GM19238 (cell line): ENCODE data around the gene SLCO2A1.

Experiments
- DNase-seq: peaks from one replicate; pipeline ENCODE4 v3.0.0; 2011; ENCODE audit warnings: low spot score; ENCODE audit not compliant: insufficient read length

SLCO2A1 gene

DNA sequence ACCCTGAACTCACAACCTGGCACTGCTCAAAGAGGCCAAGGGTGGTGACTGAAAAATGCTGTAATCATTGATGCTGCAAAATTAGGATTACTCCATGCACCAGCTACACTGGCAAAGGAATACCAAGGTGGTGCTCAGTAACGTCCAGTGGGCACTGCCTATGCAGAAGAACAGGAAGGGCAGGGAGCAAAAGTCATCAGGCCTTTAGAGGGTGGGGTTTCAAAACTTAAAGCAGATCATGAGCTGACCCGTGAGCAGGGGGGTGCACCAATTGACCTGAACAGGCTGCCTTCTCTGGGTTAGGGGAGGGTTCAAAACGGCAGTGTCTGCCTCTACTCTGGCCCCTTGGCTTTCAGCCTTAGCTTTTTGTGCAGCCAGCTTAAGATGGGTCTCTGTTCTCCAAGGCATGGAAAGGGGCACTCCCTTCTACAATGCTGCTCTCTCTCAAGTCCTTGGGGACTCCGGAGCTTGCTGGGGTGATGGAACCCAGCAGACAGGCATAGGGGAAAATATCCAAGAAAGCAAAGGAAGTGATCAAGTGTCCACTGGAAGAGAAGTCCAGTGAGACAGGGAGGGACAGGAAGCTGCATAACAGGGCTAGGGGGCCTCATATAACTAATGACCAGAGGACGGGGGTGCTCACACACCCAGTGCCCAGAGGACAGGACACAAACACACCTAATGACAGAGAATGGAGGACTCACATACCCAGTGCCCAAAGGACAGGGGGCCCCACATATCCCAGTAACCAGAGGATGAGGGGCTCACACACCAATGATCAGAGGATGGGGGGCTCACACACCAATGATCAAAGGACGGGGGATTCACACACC lies 145.5 kb downstream of the SLCO2A1 start:
- DNase-seq = no peak

DNA sequence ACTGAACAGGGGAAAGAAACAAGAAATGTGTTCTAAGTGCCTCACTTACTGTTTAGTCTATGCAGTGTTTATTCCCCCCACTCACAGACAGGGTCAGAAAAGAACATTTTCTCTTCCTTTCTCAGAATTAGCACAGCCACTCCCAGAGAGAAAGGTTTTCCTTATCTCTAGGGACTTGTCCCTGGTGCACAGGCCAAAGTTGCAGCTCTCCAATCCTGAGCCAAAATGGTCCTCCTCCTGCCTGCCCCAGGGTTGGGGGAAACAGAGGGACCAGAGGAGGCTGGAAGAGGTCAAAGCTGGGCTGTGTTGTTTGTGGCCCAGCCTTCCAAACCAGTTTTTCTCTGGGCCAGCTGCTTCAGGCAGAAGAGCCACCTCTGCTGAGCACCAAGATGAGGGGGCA lies 146.1 kb downstream of the SLCO2A1 start:
- no peak for DNase-seq

DNA sequence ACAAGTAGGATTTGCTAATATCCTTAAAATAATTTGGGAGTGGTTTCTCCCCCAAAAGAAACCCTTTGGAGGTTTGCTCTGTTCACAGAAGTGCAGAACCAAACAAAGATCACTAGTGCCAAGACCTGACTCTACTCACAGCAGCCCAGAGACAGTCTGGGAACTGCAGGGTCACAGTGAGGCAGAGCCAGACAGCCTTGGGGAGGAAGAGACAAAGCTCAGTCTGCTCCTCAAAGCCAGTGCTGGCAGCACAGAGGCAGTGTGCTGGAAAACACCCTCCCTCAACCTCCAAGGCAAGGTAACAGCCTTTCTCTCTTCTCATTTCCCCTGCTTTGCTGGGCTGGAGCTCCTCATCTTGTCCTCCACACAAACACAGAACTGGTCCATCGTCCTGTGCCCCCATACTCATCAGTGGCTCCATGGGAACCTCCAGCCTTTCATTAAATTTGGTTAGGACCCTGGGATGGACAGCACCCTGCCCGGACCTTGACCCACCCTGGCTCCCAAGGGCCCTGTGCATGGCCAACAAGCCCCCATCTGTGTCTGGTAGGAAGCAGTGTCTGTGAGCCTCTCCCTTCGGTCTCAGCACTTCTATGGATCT lies 146.6 kb downstream of the SLCO2A1 start:
- no peak for DNase-seq

DNA sequence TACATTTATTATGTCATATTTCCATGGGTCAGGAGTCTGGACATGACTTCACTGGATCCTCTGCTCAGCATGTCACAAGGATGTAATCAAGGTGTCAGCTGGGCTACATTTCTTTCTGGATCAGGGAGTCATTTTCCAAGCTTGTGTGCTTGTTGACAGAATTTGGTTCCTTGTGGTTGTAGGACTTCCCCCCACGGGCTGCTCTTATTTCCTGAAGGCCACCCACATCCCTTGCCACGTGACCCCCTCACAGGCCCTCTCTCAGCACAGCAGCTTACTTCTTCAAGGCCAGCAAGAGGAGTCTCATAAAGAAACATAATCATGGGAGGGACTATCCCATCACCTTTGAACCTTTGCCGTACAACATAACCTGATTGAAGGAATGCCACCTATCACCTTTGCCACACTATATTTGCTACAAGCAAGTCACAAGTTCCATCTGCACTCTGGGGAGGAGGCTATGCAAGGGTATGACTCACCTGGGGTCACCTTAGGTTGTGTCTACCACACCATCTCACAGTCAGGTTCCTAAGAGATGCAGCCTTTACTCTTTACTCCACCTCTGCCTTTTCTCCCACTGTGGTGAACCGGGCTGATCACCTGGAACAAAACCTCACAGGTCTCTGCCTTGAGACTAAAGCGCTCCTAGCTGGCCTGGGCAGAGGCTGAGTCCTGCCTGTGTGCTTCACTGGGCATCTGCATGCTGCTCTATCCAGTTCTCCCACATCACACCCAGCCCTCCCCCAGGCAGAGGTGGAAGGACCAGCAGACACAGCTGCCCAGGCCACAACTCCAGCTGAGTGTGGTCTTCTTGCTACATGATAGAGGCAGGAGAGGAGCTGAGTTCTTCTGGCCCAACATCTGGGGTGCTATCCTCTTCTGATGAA lies 147.5 kb downstream of the SLCO2A1 start:
- no peak for DNase-seq

DNA sequence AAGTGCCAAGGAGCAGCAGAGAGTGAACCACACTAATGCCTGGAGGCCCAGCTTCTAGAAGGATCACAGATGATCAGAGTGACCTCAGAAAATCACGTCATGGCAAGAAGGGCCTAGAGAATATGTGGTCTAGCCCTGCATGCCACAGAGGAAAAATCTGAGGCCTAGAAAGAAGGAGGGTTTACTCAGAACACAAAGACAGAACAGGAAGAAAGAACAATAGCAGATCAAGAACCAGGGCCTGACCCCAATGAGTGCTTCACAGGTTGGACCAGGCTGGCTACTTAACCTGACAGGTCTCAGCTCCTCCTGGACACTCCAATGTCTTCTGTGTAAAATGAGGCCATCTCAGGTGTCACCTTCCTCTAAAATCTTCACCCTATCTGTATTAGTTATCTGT lies 148.2 kb downstream of the SLCO2A1 start:
- DNase-seq = no peak

DNA sequence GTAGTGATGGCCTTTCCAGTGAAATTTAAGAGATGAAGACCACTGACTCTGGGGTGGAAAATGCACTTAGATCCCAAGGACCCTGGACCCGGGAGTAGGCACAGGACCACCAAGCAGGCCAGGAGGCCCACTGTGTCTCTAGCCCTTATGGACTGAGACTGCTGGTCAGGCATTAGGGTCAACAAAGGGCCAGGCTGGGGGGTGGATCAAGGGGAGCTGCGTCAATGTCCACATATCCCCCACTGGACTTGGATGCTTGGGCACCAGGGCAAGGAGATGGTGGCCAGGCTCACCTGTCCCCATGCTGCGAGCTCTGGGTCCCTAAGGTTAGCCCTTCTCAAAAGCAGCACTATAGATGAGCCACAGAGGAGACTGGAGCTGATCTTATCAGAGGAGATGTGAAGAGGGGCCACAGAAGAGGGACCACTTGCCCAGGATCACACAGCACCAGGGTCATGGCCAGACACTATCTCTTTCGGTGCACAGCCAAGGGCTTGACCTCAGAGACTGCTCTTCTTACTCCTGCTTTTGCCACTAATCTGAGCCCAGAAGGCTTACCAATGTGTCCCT lies 148.8 kb downstream of the SLCO2A1 start:
- DNase-seq = no peak

DNA sequence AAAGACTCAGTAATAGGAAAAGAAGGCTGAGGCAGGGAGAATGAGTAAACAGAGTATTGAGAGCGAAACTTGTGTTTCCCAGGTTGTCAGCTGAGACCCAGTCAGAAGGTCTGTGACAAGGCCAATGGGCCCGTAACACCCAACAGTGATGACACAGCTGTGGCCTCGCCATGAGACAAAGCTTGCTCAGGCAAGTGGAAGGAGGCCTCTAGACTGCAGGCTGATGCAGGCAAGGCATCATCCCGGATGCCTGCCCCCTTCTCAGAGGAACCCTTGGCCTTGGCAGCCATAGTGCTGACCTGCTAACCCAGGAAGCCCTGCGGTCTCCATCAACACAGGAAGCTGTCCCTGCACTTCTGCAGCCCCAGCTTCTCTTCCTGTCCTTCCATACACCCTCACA lies 149.4 kb downstream of the SLCO2A1 start:
- no peak for DNase-seq

DNA sequence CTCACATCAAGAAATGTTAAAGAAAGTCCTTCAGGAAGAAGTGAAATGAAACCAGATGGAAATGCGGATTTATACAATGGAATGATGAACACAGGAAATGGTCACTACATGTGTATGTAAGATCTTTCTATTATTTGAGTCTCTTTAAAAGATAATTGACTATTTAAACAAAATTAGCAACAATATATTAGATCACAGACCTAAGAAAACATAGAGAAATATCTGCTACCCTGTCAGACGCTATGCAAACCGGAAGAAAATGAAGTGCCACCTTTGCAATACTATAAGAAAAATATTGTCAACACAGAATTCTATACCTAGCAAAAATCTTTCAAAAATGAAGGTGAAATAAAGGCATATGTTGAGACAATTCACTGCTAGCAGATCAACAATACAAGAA lies 151.2 kb downstream of the SLCO2A1 start:
- no peak for DNase-seq
